GM18861 (cell line): ENCODE measurements around the gene ADCY6.
"Not testable (repeated sequence)": the region's sequence is repeated elsewhere in the genome, so short reads cannot be mapped to it uniquely, and the experiment has no call there.

Source experiments
- ATAC-seq: cut with Tn5 transposase; IDR thresholded peaks from one replicate; pipeline ENCODE4 v1.9.1; 2021; ENCODE audit not compliant: unreplicated experiment

ADCY6 gene

DNA sequence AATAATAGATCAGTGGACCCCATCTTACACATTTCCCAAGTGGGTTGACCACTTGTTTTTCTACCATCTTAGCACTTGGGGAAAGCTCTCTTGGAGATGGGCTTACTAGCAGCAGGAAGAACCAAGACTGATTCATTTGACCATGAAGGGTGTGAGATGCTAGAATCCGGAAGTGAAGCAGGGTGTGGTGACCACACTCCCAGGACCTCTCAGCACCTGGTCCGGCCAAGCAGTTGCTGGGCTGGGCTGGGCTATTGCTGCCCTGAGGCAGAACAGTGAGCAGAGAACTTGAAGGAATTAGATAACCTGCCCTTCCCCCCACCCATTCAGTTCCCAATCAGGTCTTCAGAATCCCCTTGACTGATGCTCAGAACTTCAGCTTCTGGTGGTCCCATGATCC, 24.4 kb downstream of the ADCY6 start:
- no peak for ATAC-seq

DNA sequence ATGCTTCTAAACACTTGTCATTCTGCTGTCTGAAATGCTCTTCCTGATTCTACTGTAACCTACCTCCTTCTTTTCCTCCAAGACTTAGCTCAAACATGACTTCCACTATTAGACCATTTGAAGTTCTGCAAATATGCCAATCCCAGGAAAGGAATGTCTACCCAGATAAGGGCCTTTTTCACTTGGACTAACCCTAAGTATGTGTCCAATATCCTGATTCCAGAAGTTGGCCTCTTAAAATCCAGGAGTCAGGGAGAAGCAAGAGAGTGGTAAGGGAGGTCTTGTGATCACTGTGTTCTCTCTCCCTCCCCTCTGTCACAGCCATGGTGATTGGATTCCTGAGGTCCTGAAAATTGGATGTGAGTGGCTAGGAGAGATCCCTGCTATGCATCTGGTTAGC, 30.2 kb downstream of the ADCY6 start:
- no peak for ATAC-seq

DNA sequence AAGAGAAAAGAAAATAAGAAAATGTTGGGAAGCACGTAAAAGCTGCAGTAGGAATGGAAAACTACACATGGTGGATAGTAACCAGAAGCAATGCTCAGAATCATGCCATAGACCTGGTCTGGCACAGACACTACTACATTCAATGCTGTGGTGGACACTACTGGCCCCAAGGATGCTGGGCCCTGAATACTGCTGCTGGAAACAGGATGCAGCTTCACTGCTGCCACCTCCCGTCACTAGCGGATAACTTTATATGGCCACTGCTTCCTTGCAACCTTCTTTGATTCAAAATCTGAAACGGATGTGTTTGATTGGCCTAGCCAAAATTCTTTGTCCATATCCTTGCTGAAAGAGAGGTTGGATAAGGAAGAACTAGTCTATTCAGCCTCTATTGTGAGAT, 30.7 kb downstream of the ADCY6 start:
- ATAC-seq, result no peak

DNA sequence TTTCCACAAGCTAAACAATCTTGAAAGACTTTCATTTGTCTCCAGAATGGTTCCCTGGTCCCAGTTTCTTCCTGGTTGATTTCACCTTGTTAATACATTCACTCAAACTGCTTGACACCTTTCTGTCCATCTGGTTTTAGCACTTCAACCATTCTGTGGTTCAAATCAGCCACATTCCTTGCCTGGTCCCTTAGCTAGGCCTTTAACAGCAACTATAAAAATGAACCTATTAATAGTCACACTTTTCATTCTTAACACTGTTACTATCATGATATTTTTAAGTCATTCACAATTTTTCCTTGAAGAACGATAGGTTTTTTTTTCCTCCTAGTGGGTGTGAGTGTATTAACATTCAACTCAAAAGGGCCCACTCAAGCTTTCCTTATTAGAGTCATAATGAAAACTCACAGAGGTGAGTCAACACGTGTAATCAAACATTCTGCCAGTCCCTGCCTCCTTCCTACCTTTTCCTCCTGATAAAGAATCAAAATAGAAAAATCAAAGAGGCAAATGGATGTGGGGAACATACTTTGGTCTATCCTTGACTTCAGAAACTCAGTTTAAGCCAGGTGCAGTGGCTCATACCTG, 38.0 kb downstream of the ADCY6 start:
- no peak for ATAC-seq

DNA sequence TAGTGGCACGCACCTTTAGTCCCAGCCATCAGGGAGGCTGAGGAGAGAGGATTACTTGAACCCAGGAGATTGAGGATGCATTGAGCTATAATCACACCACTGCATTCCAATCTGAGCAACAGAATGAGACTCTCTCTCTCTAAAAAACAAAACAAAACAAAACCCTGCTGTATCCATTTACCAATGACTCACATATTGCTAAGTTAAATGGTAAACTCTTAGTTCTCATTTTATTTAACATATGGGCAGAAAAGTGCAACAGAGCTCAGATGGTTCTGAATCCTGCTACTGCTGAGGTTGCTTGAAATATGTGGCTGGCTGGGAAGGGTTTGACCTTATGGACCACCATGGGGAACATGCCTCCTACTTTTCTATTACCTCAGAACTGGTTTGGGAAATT, 38.7 kb downstream of the ADCY6 start:
- ATAC-seq, result no peak

DNA sequence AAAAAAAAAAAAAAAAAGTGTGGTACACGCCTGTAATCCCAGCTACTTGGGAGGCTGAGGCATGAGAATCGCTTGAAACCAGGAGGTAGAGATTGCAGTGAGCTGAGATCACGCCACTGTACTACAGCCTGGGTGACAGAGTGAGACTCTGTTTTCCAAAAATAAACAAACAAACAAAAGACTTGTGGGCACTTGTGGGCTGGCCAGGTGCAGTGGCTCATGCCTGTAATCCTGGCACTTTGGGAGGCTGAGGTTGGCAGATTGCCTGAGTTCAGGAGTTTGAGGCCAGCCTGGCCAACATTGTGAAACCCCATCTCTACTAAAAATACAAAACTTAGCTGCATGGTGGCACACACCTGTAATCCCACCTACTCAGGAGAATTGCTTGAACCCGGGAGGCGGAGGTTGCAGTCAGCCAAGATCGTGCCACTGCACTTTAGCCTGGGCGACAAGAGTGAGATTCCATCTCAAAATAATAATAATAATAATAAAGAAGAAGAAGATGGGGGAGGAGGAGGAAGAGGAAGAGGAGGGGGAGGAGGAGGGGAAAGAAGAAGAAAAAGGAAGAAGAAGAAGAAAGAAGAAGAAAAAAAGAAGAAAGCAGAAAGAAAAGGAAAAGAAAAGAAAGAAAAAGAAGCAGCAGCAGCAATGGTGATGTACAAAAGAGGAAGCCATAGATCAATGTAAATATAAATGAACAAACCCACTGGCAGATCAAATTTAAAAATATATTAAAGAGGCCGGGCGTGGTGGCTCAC, 44.5 kb downstream of the ADCY6 start:
- no peak for ATAC-seq

DNA sequence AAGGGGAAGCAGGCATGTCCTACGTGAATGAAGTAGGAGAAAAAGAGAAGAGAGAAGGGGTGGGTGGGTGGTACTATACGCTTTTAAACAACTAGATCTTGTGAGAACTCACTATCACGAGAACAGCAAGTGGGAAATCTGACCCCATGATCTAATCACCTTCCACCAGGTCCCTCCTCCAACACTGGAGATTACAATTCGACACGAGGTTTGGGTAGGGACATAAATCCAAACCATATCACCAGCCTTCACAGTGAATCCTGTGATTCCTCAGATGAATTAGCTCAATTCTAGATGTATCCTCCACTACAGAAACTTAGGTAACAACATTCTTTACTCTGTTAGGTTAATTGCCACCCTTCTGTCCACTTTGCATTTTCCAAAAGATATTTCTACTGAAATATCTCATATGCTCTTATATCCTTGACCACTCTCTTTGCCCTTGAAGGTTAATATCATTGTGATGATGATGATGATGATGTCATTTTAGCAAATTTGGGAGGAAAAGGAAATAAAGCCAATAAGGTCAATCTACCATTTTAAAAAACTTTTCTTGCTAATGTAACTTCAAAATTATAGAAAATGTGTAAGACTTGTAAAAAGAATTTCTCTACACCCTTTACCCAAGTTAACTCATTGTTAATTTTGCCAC, 49.1 kb downstream of the ADCY6 start:
- no peak for ATAC-seq

DNA sequence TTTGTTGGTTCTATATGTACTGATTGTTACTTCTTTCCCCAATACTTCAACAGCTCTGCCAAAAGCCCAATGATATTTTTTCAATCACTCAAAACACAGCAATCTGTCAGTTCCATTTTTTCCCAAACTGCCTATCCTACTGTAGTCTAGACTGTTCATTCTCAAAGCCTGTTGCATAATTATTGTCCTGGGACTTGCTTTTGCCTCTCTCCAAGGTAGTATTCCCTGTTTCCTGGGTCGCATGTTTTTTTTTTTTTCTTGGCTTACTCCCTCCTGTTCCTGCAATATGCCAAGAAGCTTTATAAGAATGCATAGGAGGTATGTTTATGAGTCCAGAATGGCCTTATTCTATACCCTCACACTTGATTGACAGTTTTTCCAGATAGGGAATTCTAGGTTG, 52.4 kb downstream of the ADCY6 start:
- no peak for ATAC-seq

DNA sequence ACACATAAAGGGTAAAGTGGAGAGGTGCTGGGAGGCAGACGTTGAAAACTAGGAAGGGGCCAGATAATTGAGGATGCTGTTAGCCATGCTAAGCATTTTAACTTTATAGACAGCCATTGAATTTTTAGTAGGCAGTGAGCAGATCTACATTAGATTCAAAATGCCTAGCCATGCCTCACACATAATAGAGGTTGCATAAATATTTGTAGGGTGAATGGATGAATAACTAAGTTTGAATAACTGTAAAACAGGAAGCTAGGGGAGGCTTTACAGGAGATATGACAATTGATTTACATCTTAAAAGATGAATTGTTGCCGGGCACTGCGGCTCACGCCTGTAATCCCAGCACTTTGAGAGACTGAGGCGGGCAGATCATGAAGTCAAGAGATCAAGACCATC, 60.1 kb downstream of the ADCY6 start:
- ATAC-seq, result no peak

DNA sequence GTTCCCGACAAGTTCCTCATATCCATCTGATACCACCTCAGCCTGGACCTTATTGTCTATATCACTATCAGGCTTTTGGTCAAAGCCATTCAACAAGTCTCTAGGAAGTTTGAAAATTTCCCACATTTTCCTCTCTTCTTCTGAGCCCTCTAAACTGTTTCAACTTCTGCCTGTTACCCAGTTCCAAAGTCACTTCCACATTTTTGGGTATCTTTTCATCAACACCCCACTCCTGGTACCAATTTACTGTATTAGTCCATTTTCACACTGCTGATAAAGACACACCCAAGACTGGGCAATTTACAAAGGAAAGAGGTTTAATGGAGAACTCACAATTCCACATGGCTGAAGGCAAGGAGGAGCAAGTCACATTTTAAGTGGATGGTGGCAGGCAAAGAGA, 68.2 kb downstream of the ADCY6 start:
- not testable (repeated sequence) for ATAC-seq

DNA sequence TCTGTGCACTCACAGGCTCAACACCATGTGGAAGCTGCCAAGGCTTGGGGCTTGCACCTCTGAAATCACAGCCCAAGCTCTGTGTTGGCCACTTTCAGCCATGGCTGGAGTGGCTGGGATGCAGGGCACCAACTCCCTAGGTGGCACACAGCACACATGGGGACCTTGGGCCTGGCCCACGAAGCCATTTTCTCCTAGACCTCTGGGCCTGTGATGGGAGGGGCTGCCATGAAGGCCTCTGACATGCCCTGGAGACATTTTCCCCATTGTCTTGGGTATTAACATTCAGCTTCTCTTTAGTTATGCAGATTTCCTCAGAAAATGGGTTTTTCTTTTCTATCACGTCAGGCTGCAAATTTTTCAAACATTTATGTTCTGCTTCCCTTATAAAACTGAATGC, 68.7 kb downstream of the ADCY6 start:
- not testable (repeated sequence) for ATAC-seq

DNA sequence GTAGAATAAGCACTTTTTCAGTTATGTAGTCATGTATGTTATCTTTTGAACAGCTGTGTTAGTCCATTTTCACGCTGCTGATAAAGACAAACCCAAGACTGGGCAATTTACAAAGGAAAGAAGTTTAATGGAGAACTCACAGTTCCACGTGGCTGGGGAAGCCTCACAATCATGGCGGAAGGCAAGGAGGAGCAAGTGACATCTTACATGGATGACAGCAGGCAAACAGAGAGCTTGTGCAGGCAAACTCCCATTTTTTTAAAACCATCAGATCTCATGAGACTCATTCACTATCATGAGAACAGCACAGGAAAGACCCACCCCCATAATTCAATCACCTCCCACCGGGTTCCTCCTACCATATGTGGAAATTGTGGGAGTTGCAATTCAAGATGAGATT, 69.9 kb downstream of the ADCY6 start:
- ATAC-seq, result not testable (repeated sequence)

DNA sequence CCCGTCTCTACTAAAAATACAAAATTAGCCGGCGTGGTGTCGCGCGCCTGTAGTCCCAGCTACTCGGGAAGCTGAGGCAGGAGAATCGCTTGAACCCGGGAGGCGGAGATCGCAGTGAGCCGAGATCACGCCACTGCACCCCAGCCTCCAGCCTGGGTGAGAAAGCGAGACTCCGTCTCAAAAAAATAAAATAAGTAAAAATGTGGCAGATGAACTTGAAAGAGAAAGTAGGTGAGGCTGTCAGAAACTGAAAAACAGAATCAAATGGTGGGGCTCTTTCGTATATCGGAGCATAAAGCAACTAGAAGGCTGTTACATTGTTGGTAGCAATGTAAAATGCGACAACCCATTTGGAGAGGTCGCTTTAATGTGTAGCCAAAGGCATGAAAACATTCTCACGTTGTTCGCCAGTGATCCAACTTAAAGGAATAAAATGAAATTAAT, 71.6 kb downstream of the ADCY6 start:
- no peak for ATAC-seq

DNA sequence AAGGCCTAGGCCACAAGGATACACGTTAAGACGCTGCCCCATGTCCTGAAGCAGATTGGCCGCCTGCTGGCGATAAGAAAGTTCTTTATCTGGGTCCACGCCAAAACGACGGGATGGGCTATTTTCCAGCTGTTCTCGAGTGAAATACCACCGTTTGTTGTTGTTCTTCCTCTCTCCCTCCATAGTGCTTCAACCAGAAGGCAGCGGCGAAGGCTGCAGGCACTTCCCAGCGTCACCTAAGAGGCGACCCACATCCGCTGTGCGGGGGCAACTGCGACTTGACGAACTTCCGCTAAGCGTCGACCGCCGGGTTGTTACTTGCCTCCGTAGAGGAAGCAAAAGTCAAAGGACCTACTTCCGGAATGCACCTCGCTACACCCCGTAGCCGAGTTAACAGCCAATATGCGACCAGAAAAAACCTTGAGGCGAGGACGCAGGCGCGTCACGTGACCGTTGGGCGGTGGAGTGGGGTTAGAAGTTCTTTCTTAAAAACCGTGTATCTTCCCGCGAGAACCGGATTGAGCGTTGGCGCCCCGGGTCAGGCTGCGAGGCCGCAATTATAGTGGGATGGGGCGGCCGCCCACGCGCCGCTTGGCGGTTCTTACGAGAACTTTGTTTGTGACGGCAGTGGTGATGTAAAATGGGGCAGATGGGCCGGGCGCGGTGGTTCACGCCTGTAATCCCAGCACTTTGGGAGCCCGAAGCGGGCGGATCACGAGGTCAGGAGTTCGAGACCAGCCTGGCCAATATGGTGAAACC, 72.2 kb downstream of the ADCY6 start, which contains the start of gene CCNT1:
TSS of gene CCNT1 (minus strand) at position 215 of the 759 bp plus-strand sequence. CDS start at position 183, 32 bp downstream.
- peak; percentile 95 for ATAC-seq
